Fibroblast of lung (primary cell): ENCODE measurements around the gene SYCE3. TPM values are rescaled to one million over a fixed set of nuclear protein-coding genes. Genes with fewer than 3 reads are reported as not detected.
"Not testable (repeated sequence)": the region's sequence is repeated elsewhere in the genome, so short reads cannot be mapped to it uniquely, and the experiment has no call there.

Experiments used
- DNase-seq, 2 donors: peaks; one replicate each; pipeline versions ENCODE4 v3.0.0 to v3.0.0-alpha.2; 2010; ENCODE audit warnings: low read depth in 2 of 2
- H2AFZ ChIP-seq: 2 replicates; pipeline ENCODE4 v1.5.1; 2012; ENCODE audit warnings: low read length, control low read depth, inconsistent platforms
- H3K27ac ChIP-seq: 2 replicates; pipeline ENCODE4 v1.5.1; 2011; ENCODE audit warnings: low read length, control low read depth; ENCODE audit not compliant: insufficient read depth
- H3K27me3 ChIP-seq: 2 replicates; pipeline ENCODE4 v1.5.1; 2011; ENCODE audit warnings: mild to moderate bottlenecking, low read length; ENCODE audit not compliant: control insufficient read depth, insufficient read depth
- H3K36me3 ChIP-seq: 2 replicates; pipeline ENCODE4 v1.5.1; 2011; ENCODE audit warnings: low read length; ENCODE audit not compliant: control insufficient read depth, insufficient read depth
- H3K4me1 ChIP-seq: 2 replicates; pipeline ENCODE4 v1.5.1; 2011; ENCODE audit warnings: low read length; ENCODE audit not compliant: control insufficient read depth, insufficient read depth; ENCODE audit errors: extremely low read depth
- H3K4me2 ChIP-seq: 2 replicates; pipeline ENCODE4 v1.5.1; 2011; ENCODE audit warnings: low read length, control low read depth; ENCODE audit not compliant: insufficient read depth; ENCODE audit errors: extremely low read depth
- H3K4me3 ChIP-seq, 4 experiments: fragments of 200-600 bp in 1 of 4; sonication (generic) in 1 of 4; replicated peaks in 1 of 4; 2 replicates each; pipeline ENCODE4 v1.5.1; 2011 to 2016; ENCODE audit warnings: low read length in 4 of 4, low read depth in 3 of 4, mild to moderate bottlenecking in 3 of 4, control low read depth in 2 of 4, inconsistent platforms in 1 of 4, mixed read lengths in 1 of 4; ENCODE audit not compliant: insufficient read depth in 1 of 4; ENCODE audit errors: control extremely low read depth in 1 of 4
- H3K79me2 ChIP-seq: 2 replicates; pipeline ENCODE4 v1.5.1; 2012; ENCODE audit warnings: mild to moderate bottlenecking, low read length, inconsistent platforms; ENCODE audit not compliant: control insufficient read depth, insufficient read depth
- H3K9ac ChIP-seq: 2 replicates; pipeline ENCODE4 v1.5.1; 2011; ENCODE audit warnings: mild to moderate bottlenecking, low read length, control low read depth; ENCODE audit not compliant: insufficient read depth
- H3K9me3 ChIP-seq: 2 replicates; pipeline ENCODE4 v1.5.1; 2012; ENCODE audit warnings: low read depth, low read length; ENCODE audit not compliant: control insufficient read depth, insufficient read depth
- H4K20me1 ChIP-seq: 2 replicates; pipeline ENCODE4 v1.5.1; 2011; ENCODE audit warnings: low read length; ENCODE audit not compliant: control insufficient read depth, insufficient read depth; ENCODE audit errors: extremely low read depth
- CTCF ChIP-seq, 2 donors: IDR thresholded peaks in 1 of 2; conservative IDR thresholded peaks in 1 of 2; 1 replicate in 1 of 2; 2 replicates in 1 of 2; pipeline ENCODE4 v1.5.1; 2011 to 2012; ENCODE audit warnings: low read length in 2 of 2, control low read depth in 1 of 2, inconsistent platforms in 1 of 2, low read depth in 1 of 2, mild to moderate bottlenecking in 1 of 2
- EZH2 ChIP-seq: IDR thresholded peaks from 2 replicates; pipeline ENCODE4 v1.5.1; 2012; ENCODE audit warnings: low read length, control low read depth, mild to moderate bottlenecking; ENCODE audit errors: missing control alignments
- polyA plus RNA-seq, 2 donors: library from polyadenylated mRNA; depleted of rRNA in 1 of 2; stranded (reverse) in 1 of 2; unstranded in 1 of 2; fragments of >200 nt; gene quantifications; 2 replicates each; pipeline ENCODE4 v1.2.1, GENCODE V29; 2011 to 2012; ENCODE audit warnings: missing spikeins in 1 of 2
- total RNA-seq: library from RNA; depleted of rRNA; stranded (reverse); fragments of >200 nt; gene quantifications from 2 replicates; pipeline ENCODE4 v1.2.1, GENCODE V29; 2014

Gene SYCE3
- total and polyA plus RNA-seq, 2 donors (not counting 1 experiment from before 2014, with no cell fraction given) = 0.33 TPM; not detected in 1

- DNase-seq = no peak
- Histone ChIP-seq H3K9me3 (no peaks in the 10 kb centered on the region), H3K9ac (no peak overlapping the region), H3K79me2 (no peaks in the 10 kb centered on the region), H3K27ac (no peak overlapping the region), H3K36me3 (no peaks in the 10 kb centered on the region), H3K4me2 (no peak overlapping the region), H3K4me1 (no peaks in the 10 kb centered on the region), H4K20me1 (no peaks in the 10 kb centered on the region), H3K27me3 (peaks cover 3% of the 10 kb centered on the region), H2AFZ (no peak overlapping the region), H3K4me3 (no peak overlapping the region)
- no peak for TF ChIP-seq EZH2
- no peak for TF ChIP-seq CTCF (conservative IDR thresholded peaks at IDR 0.05 in 1 of 2, IDR thresholded peaks at IDR 0.05 in 1 of 2; ENCODE audit: low read depth in 1 of 2, low read length in 2 of 2)
Measured at GRCh38 chr22:50608996-50609395, 46.3 kb upstream of the SYCE3 start.

GRCh38 chr22:50608058-50608840, 45.5 kb upstream of the SYCE3 start:
- not testable (repeated sequence) for DNase-seq, H3K4me1 ChIP-seq, H3K9ac ChIP-seq, H3K4me3 ChIP-seq, H3K79me2 ChIP-seq, H3K4me2 ChIP-seq, H4K20me1 ChIP-seq, H3K36me3 ChIP-seq, H3K27ac ChIP-seq, H3K9me3 ChIP-seq, H2AFZ ChIP-seq, H3K27me3 ChIP-seq

- no peaks in the 10 kb centered on the region for H4K20me1 ChIP-seq
- no peaks in the 10 kb centered on the region for H3K4me1 ChIP-seq
- H3K27ac ChIP-seq = no peak overlapping the region
- H2AFZ ChIP-seq = no peak overlapping the region
- H3K36me3 ChIP-seq = no peaks in the 10 kb centered on the region
- H3K79me2 ChIP-seq = no peaks in the 10 kb centered on the region
- no peak for TF ChIP-seq EZH2
- no peak for TF ChIP-seq CTCF (conservative IDR thresholded peaks at IDR 0.05 in 1 of 2, IDR thresholded peaks at IDR 0.05 in 1 of 2; ENCODE audit: low read depth in 1 of 2, low read length in 2 of 2)
- H3K9me3 ChIP-seq = no peaks in the 10 kb centered on the region
- no peak overlapping the region for H3K4me3 ChIP-seq
- no peak overlapping the region for H3K9ac ChIP-seq
- DNase-seq = no peak
- H3K4me2 ChIP-seq = no peak overlapping the region
- peaks cover 10% of the 10 kb centered on the region for H3K27me3 ChIP-seq
Measured at GRCh38 chr22:50607659-50608020, 44.9 kb upstream of the SYCE3 start.
